Loucy (cell line): ENCODE measurements around the gene PHACTR3.
A peak's percentile ranks its signal among the peaks of the same experiment; 100 is the strongest.

Source experiments
- H2AFZ ChIP-seq: fragments of 200-600 bp; sonication (generic); 2 replicates; pipeline ENCODE4 v1.6.0; 2016; ENCODE audit warnings: antibody characterized with exemption, mild to moderate bottlenecking, low read length, moderate library complexity
- H3F3A ChIP-seq: fragments of 200-600 bp; 2 replicates; pipeline ENCODE4 v1.6.0; 2016; ENCODE audit warnings: antibody characterized with exemption, low read depth, mild to moderate bottlenecking
- H3K27me3 ChIP-seq: fragments of 200-600 bp; sonication (generic); 2 replicates; pipeline ENCODE4 v1.6.1; 2014; ENCODE audit warnings: low read length, mild to moderate bottlenecking; ENCODE audit not compliant: insufficient read depth, poor library complexity, severe bottlenecking
- H3K36me3 ChIP-seq: fragments of 200-600 bp; sonication (generic); 2 replicates; pipeline ENCODE4 v1.6.1; 2016; ENCODE audit warnings: low read length; ENCODE audit not compliant: insufficient read depth
- H3K4me1 ChIP-seq: fragments of 200-600 bp; sonication (generic); 2 replicates; pipeline ENCODE4 v1.5.1; 2014; ENCODE audit warnings: low read length, mild to moderate bottlenecking; ENCODE audit not compliant: insufficient read depth, poor library complexity, severe bottlenecking
- H3K4me2 ChIP-seq: fragments of 200-600 bp; sonication (generic); 2 replicates; pipeline ENCODE4 v1.6.0; 2014; ENCODE audit warnings: antibody characterized with exemption, low read length, low read depth, mild to moderate bottlenecking; ENCODE audit not compliant: poor library complexity, severe bottlenecking
- H3K4me3 ChIP-seq: fragments of 200-600 bp; sonication (generic); 2 replicates; pipeline ENCODE4 v1.5.1; 2014; ENCODE audit warnings: low read length, mild to moderate bottlenecking, mixed read lengths; ENCODE audit not compliant: poor library complexity, severe bottlenecking
- H3K79me2 ChIP-seq: fragments of 200-600 bp; sonication (generic); 2 replicates; pipeline ENCODE4 v1.6.1; 2014; ENCODE audit warnings: low read length; ENCODE audit not compliant: insufficient read depth
- H3K9ac ChIP-seq: fragments of 200-600 bp; sonication (generic); 2 replicates; pipeline ENCODE4 v1.6.0; 2014; ENCODE audit warnings: mild to moderate bottlenecking, low read depth, low read length, moderate library complexity; ENCODE audit not compliant: poor library complexity, severe bottlenecking
- H3K9me2 ChIP-seq: fragments of 200-600 bp; sonication (generic); replicated peaks from 2 replicates; pipeline ENCODE4 v1.6.1; 2016; ENCODE audit warnings: low read depth, low read length, mixed read lengths
- H3K9me3 ChIP-seq: fragments of 200-600 bp; sonication (generic); 2 replicates; pipeline ENCODE4 v1.6.1; 2014; ENCODE audit warnings: mild to moderate bottlenecking, antibody characterized with exemption, low read length, low read depth; ENCODE audit not compliant: insufficient read depth
- H4K20me1 ChIP-seq: fragments of 200-600 bp; sonication (generic); 2 replicates; pipeline ENCODE4 v1.6.0; 2014; ENCODE audit warnings: antibody characterized with exemption, low read length, mild to moderate bottlenecking; ENCODE audit not compliant: insufficient read depth, poor library complexity, severe bottlenecking
- CTCF ChIP-seq: fragments of 200-600 bp; sonication (generic); conservative IDR thresholded peaks from 2 replicates; pipeline ENCODE4 v1.5.1; 2014; ENCODE audit warnings: mild to moderate bottlenecking, antibody characterized with exemption, low read length
- EZH2phosphoT487 ChIP-seq: fragments of 200-600 bp; IDR thresholded peaks from 2 replicates; pipeline ENCODE4 v1.6.1; 2018; ENCODE audit warnings: antibody characterized with exemption, mild to moderate bottlenecking, moderate library complexity, borderline replicate concordance

PHACTR3 gene

GRCh38 chr20:59586613-59587012, 17.7 kb upstream of the PHACTR3 start:
- peak overlapping the region; percentile 88 for H3K9ac ChIP-seq
- peaks cover 81% of the 10 kb centered on the region for H3K4me1 ChIP-seq
- peaks cover 10% of the 10 kb centered on the region; the same call in 1 of the 2 replicates for H3F3A ChIP-seq
- H4K20me1 ChIP-seq: no peaks in the 10 kb centered on the region
- H3K36me3 ChIP-seq: no peaks in the 10 kb centered on the region
- no peaks in the 10 kb centered on the region for H3K9me2 ChIP-seq
- no peaks in the 10 kb centered on the region for H3K27me3 ChIP-seq
- peak overlapping the region; percentile 83 for H3K4me2 ChIP-seq
- H3K79me2 ChIP-seq: peaks cover 99% of the 10 kb centered on the region
- TF ChIP-seq EZH2phosphoT487: no peak
- TF ChIP-seq CTCF: no peak
- H3K4me3 ChIP-seq: peak overlapping the region; percentile 69
- no peaks in the 10 kb centered on the region for H3K9me3 ChIP-seq
- H2AFZ ChIP-seq: no peak overlapping the region

DNA sequence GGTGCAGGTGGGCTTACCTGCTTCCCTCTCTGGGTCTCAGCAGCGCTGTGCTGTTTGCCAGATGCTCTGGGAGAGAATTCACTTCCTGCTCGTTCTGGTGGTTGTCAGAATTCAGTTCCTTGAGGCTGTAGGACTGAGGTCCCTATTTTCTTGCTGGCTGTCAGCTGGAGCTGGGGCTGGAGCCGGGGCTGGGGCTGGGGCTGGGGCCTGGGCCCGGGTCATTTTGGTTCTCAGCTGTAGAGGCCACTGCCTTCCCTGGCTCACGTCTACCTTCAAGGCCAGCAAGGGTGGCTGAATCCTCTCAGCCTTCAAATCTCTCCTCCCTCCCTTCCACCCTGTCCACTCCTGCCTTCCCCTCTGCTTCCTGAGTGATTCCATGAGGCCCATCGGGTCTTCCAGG, 16.8 kb upstream of the PHACTR3 start:
- H3K4me3 ChIP-seq: no peak overlapping the region
- no peaks in the 10 kb centered on the region for H3K27me3 ChIP-seq
- no peaks in the 10 kb centered on the region for H3K36me3 ChIP-seq
- TF ChIP-seq CTCF (no peak), EZH2phosphoT487 (no peak)
- no peaks in the 10 kb centered on the region for H3K9me3 ChIP-seq
- peak overlapping the region; percentile 83 for H3K4me2 ChIP-seq
- no peaks in the 10 kb centered on the region for H4K20me1 ChIP-seq
- peaks cover 10% of the 10 kb centered on the region; the same call in 1 of the 2 replicates for H3F3A ChIP-seq
- peak overlapping the region; percentile 88 for H3K9ac ChIP-seq
- no peaks in the 10 kb centered on the region for H3K9me2 ChIP-seq
- no peak overlapping the region for H2AFZ ChIP-seq
- peaks cover 99% of the 10 kb centered on the region for H3K79me2 ChIP-seq
- peaks cover 80% of the 10 kb centered on the region for H3K4me1 ChIP-seq

DNA sequence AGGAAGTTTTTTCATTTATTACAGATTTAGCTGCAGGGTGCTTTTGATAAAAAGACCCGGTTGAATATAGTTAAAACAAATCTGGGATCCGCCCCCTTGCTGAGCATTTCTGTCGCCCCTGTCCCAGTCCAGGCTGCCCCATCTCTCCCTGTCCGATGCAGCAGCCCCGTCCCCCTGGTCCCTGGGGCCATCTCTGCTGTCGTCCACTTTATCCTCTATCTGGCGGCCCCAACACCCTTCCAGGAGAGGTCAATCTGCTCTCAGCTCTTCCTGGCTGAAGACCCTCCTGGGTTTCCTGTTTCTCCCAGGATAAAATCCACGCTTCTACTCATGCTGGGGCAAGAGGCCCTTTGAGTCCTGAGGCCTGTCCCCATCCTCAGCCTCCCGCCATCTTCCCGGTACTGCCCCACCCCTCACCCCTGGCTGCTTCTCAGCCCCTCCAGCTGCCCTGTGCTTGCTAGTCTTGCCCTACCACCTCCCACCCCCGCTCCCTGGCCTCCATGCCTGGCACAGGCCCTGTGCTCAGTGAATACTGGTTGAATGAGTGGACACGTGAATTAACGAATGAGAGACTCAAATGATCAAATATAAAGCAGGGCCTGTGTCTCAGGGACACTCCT, 16.0 kb upstream of the PHACTR3 start:
- TF ChIP-seq CTCF (no peak), EZH2phosphoT487 (no peak)
- H3K9ac ChIP-seq: no peak overlapping the region
- no peak overlapping the region for H2AFZ ChIP-seq
- peaks cover 99% of the 10 kb centered on the region for H3K79me2 ChIP-seq
- no peaks in the 10 kb centered on the region for H3K27me3 ChIP-seq
- peaks cover 80% of the 10 kb centered on the region for H3K4me1 ChIP-seq
- no peak overlapping the region for H3K4me3 ChIP-seq
- no peak overlapping the region for H3K4me2 ChIP-seq
- no peaks in the 10 kb centered on the region for H4K20me1 ChIP-seq
- H3K9me2 ChIP-seq: no peaks in the 10 kb centered on the region
- H3F3A ChIP-seq: peaks cover 10% of the 10 kb centered on the region; the same call in 1 of the 2 replicates
- no peaks in the 10 kb centered on the region for H3K36me3 ChIP-seq
- no peaks in the 10 kb centered on the region for H3K9me3 ChIP-seq
